Lung (tissue), 12 donors: Measurements from ENCODE around the gene OTULIN. TPM values are rescaled to one million over a fixed set of nuclear protein-coding genes. Genes with fewer than 3 reads are reported as not detected.

ENCODE experiments used
- ATAC-seq: fragments of 200-7000 bp; cut with Tn5 transposase; one replicate; pipeline ENCODE4 v1.9.1; 2020; ENCODE audit warnings: moderate number of reproducible peaks; ENCODE audit not compliant: insufficient read depth, low FRiP score
- DNase-seq, 3 donors: peaks; one replicate each; pipeline ENCODE4 v3.0.0-alpha.2; 2013 to 2017
- H3K27ac ChIP-seq, 2 donors: one replicate each; pipeline ENCODE4 v1.5.1; 2013; ENCODE audit warnings: mild to moderate bottlenecking in 2 of 2, moderate library complexity in 2 of 2, control low read depth in 1 of 2, inconsistent platforms in 1 of 2, low read depth in 1 of 2, low read length in 1 of 2
- H3K27me3 ChIP-seq, 3 donors: one replicate each; pipeline ENCODE4 v1.5.1; 2013; ENCODE audit warnings: low read length in 2 of 3; ENCODE audit not compliant: control insufficient read depth in 3 of 3, insufficient read depth in 3 of 3
- H3K36me3 ChIP-seq, 4 donors: one replicate each; pipeline ENCODE4 v1.5.1; 2013; ENCODE audit warnings: low read length in 4 of 4, mild to moderate bottlenecking in 1 of 4, moderate library complexity in 1 of 4; ENCODE audit not compliant: control insufficient read depth in 4 of 4, insufficient read depth in 4 of 4
- H3K4me1 ChIP-seq, 5 donors: one replicate each; pipeline ENCODE4 v1.5.1; 2013; ENCODE audit warnings: low read length in 5 of 5, mild to moderate bottlenecking in 2 of 5, moderate library complexity in 1 of 5; ENCODE audit not compliant: control insufficient read depth in 5 of 5, insufficient read depth in 5 of 5
- H3K4me3 ChIP-seq: one replicate; pipeline ENCODE4 v1.5.1; 2013; ENCODE audit warnings: mild to moderate bottlenecking, control low read depth, moderate library complexity
- H3K9ac ChIP-seq, 2 donors: one replicate each; pipeline ENCODE4 v1.5.1; 2013; ENCODE audit warnings: low read length in 2 of 2, control low read depth in 1 of 2; ENCODE audit not compliant: insufficient read depth in 1 of 2
- H3K9me3 ChIP-seq, 4 donors: one replicate each; pipeline ENCODE4 v1.5.1; 2013; ENCODE audit warnings: low read length in 3 of 4, mild to moderate bottlenecking in 1 of 4, moderate library complexity in 1 of 4; ENCODE audit not compliant: control insufficient read depth in 4 of 4, insufficient read depth in 3 of 4
- WGBS, 2 donors: extraction: QIAGEN DNeasy Blood & Tissue Kit; methylation state at CpG; one replicate each; pipeline ENCODE4 v1.1.7; 2013; 5-methylcytosine and 5-hydroxymethylcytosine counted together
- polyA plus RNA-seq, 2 donors: library from polyadenylated mRNA; stranded (reverse); fragments of 200-250 nt; gene quantifications; one replicate each; pipeline ENCODE4 v1.2.1, GENCODE V29; 2013
- total RNA-seq, 2 donors: library from RNA; depleted of rRNA in 1 of 2; stranded (reverse); fragments of >200 nt in 1 of 2; gene quantifications; one replicate each; pipeline ENCODE4 v1.2.1, GENCODE V29; 2014 to 2021
- TF ChIP-seq, protein P1 (sequence below): IDR thresholded peaks from 2 replicates; pipeline ENCODE4 v1.5.1; 2012; ENCODE audit warnings: mild to moderate bottlenecking; ENCODE audit errors: control extremely low read depth, extremely low read depth
- donor health status: control.
- donor health status: control.
- donor health status: Bipolar disorder and iron deficiency.
- donor health status: healthy.
- donor health status: DM: yes; HTN: yes; CAD: no.

The OTULIN gene
- total and polyA plus RNA-seq, 4 donors: 7.5 to 35.6 (median 21.9) TPM

DNA sequence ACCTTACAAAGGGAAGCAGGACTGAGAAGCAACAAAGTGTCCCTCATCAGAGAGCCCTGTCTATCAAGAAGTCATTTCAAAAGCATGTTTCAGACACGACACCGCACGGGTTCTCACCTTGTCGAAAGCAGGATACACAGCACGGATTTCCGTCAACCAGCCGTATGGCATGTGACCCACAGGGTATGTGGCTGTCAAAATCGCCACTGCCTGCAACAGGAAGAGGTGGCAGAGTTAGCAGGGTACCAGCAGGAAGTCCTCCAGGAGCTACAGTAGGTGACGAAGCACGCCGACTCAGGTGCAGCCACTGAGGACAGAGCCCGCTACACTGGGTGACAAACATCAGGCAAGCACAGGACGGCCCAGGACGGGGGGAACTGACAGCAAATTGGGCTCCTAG, 81.2 kb downstream of the OTULIN start:
- no peak for ATAC-seq
- peaks cover 0 to 30% (median 8%) of the 10 kb centered on the region in 4 donors for H3K36me3 ChIP-seq
- no peaks in the 10 kb centered on the region for H3K4me1 ChIP-seq
- WGBS, 2 donors: 89% methylated on average over 14 of the region's 14 CpGs
- no peak overlapping the region for H3K9ac ChIP-seq
- H3K4me3 ChIP-seq: no peak overlapping the region
- TF ChIP-seq, protein P1, sequence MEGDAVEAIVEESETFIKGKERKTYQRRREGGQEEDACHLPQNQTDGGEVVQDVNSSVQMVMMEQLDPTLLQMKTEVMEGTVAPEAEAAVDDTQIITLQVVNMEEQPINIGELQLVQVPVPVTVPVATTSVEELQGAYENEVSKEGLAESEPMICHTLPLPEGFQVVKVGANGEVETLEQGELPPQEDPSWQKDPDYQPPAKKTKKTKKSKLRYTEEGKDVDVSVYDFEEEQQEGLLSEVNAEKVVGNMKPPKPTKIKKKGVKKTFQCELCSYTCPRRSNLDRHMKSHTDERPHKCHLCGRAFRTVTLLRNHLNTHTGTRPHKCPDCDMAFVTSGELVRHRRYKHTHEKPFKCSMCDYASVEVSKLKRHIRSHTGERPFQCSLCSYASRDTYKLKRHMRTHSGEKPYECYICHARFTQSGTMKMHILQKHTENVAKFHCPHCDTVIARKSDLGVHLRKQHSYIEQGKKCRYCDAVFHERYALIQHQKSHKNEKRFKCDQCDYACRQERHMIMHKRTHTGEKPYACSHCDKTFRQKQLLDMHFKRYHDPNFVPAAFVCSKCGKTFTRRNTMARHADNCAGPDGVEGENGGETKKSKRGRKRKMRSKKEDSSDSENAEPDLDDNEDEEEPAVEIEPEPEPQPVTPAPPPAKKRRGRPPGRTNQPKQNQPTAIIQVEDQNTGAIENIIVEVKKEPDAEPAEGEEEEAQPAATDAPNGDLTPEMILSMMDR: no peak
- no peak for DNase-seq
- no peak overlapping the region for H3K27ac ChIP-seq
- no peaks in the 10 kb centered on the region for H3K9me3 ChIP-seq
- no peaks in the 10 kb centered on the region for H3K27me3 ChIP-seq

DNA sequence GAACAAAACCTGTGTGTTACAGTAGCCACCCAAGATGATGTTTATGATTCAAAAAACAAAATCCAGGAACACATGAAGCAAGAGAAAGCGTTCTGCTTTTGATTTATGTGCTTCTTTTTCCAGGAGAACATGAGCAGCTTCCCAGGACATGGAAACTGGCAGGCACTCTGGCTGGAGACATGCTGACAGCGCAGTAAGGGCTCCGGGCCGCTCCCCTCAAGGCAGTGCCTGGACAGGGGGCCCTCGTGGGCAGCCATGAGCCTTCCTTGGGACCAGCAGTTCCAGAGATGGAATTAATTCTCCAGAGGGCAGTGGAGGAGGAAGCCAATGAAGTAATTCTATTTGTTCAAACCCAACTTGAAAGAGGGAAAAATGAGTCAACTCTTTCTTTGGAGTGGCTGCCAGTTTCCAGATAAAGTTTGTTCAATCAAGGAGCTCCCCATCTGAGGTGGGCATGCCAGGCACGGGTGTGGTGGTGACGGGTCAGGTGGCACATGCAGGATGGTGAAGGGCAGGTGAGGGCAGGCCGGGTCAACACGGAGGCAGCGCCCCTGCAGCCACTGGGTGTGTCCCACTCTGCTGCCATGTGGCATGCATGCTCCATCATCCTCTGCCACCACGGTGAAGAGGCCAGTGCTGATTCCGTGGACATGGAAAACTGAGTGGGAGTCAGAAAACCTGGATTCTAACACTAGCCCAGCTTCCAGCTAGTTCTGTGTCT, 83.8 kb downstream of the OTULIN start:
- 87 to 95% methylated on average over 12 of the region's 12 CpGs for WGBS, 2 donors
- ATAC-seq (no peak), DNase-seq (no peak)
- H3K27me3 ChIP-seq: no peaks in the 10 kb centered on the region
- no peak overlapping the region for H3K9ac ChIP-seq
- peaks cover 0 to 32% (median 7%) of the 10 kb centered on the region in 4 donors for H3K36me3 ChIP-seq
- TF ChIP-seq, protein P1: no peak
- H3K9me3 ChIP-seq: no peaks in the 10 kb centered on the region
- H3K27ac ChIP-seq: no peak overlapping the region
- H3K4me1 ChIP-seq: no peaks in the 10 kb centered on the region
- H3K4me3 ChIP-seq: no peak overlapping the region

Other genes starting within 250 kb of the OTULIN start
- gene OTULINL, start 82.9 kb upstream of the OTULIN start, total RNA-seq: 10 to 100 TPM; 19.7 to 59.9 TPM
- 10 to 100 TPM; 24.2 to 35.9 TPM for gene OTULINL, start 82.9 kb upstream of the OTULIN start, polyA plus RNA-seq
- 10 to 100 TPM; 17.5 to 46.7 TPM for gene ANKH, start 207.1 kb downstream of the OTULIN start, total RNA-seq
- 10 to 100 TPM; 10.8 to 16.9 TPM for gene ANKH, start 207.1 kb downstream of the OTULIN start, polyA plus RNA-seq